Measurements from ENCODE around the gene TMEM169.
"Not testable (repeated sequence)": the region's sequence is repeated elsewhere in the genome, so short reads cannot be mapped to it uniquely, and the experiment has no call there.

The TMEM169 gene

DNA sequence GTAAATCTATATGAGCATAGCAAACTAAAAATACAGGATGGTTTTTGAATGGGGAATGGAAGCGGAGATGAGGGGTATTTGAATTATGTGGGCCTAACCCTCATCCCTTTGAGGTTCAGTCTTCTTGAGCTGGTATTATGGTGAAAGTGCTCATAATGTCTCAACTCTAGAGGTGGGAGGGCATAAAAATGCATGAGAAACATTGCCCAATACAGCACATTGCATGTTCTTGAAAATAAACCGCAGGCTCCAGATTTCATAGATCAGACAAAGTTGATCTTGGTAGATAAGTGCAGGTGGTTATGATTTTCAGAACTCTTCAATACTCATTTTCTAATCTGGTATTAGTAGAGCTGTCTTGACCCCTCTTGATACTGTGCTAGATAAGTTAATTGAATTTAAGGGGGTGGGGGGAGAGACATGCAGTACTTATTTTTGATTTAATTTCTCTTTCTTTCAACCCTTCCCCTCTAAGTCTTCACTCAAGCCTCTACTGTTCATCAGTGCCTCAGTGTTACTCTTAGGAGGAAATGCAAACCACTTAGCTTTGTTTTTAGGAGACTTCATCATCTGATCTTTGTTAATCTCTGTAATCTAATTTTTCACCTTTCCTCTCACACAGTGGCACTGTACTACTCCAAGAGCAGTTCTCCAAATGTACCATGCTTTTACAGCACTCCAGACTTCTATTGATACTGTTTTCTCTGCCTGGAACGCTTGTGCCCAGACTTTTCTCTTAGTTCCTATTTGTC lies 49.6 kb downstream of the TMEM169 start:
- H3K4me3 ChIP-seq (ENCODE audit: control insufficient read depth, low read depth, low read length): no peak overlapping the region
- TF ChIP-seq, protein P1, sequence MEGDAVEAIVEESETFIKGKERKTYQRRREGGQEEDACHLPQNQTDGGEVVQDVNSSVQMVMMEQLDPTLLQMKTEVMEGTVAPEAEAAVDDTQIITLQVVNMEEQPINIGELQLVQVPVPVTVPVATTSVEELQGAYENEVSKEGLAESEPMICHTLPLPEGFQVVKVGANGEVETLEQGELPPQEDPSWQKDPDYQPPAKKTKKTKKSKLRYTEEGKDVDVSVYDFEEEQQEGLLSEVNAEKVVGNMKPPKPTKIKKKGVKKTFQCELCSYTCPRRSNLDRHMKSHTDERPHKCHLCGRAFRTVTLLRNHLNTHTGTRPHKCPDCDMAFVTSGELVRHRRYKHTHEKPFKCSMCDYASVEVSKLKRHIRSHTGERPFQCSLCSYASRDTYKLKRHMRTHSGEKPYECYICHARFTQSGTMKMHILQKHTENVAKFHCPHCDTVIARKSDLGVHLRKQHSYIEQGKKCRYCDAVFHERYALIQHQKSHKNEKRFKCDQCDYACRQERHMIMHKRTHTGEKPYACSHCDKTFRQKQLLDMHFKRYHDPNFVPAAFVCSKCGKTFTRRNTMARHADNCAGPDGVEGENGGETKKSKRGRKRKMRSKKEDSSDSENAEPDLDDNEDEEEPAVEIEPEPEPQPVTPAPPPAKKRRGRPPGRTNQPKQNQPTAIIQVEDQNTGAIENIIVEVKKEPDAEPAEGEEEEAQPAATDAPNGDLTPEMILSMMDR (conservative IDR thresholded peaks at IDR 0.05; ENCODE audit: control insufficient read depth, insufficient read depth, low read depth, low read length): no peak
- DNase-seq (ENCODE audit: low read depth): no peak

DNA sequence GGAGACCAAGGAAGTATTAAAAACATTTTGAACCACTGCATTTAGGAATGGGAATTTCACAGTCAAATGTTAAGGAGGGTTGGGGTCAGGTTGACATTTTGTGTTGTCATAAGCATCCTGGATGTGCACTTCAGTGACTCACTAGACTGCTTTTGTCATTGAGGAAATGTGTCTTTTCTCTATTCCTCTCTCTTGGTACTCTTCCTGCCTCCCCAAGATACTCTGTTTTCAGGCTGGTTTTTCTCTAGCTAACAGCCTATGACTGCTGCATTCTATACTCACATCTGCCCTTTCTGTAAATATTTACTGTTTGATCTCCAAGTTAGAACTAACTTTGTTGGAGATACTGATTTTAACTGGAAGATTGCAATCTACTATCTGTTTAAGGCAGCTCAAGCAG lies 50.9 kb downstream of the TMEM169 start:
- TF ChIP-seq, protein P1 (conservative IDR thresholded peaks at IDR 0.05; ENCODE audit: control insufficient read depth, insufficient read depth, low read depth, low read length): no peak
- no peak overlapping the region for H3K4me3 ChIP-seq (ENCODE audit: control insufficient read depth, low read depth, low read length)
- DNase-seq (ENCODE audit: low read depth): no peak

DNA sequence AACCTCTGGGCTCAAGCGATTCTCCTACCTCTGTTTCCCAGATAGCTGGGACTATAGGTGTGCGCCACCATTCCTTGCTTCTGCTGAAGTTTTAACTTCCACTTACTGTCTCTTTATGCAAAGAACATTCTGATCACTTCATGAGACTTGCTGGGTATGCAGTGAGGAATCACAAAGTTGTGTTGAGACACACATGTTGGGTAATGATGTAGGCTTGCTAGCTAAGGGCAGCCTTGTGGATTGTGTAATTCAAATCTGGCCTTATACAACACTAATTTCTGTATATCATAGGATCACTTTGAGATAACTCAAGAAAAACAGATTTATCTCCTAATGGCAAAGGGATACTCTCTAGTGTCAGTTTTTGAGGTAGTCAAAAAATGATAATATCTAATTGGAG lies 51.7 kb downstream of the TMEM169 start:
- no peak for DNase-seq (ENCODE audit: low read depth)

DNA sequence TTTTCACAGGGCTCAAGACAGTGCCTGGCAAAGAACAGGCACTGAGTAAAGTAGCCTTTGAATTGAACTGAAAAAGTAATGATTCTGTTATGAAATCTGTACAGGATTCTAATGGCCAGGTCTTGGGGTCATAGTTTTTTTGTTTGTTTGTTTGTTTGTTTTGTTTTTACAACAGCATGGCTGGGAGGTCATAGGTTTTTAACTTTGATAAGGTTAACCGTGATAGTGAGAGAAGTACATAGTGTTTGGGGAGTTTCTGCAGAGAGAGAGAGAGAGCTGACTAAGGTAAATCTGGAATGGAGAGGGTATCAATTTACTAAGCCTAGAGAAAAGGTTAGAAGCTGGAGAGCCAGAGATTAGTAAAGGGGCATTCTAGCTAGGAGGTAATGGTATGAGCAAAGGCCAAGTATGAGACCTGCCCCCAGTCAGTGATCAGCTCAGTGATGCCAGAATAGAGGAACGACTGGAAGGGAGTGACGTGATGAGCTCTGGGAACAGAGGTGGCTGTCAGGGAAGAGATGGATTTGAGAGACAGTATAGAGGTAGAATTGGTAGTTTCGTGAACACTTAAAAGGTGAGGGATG lies 53.3 kb downstream of the TMEM169 start:
- H3K4me3 ChIP-seq (ENCODE audit: control insufficient read depth, low read depth, low read length): no peak overlapping the region
- DNase-seq (ENCODE audit: low read depth): no peak
- TF ChIP-seq, protein P1 (conservative IDR thresholded peaks at IDR 0.05; ENCODE audit: control insufficient read depth, insufficient read depth, low read depth, low read length): no peak

More for the DNA sequence above, 51.7 kb downstream of the TMEM169 start:
- H3K4me3 ChIP-seq (ENCODE audit: control insufficient read depth, low read depth, low read length): no peak overlapping the region
- TF ChIP-seq, protein P1 (conservative IDR thresholded peaks at IDR 0.05; ENCODE audit: control insufficient read depth, insufficient read depth, low read depth, low read length): no peak

DNA sequence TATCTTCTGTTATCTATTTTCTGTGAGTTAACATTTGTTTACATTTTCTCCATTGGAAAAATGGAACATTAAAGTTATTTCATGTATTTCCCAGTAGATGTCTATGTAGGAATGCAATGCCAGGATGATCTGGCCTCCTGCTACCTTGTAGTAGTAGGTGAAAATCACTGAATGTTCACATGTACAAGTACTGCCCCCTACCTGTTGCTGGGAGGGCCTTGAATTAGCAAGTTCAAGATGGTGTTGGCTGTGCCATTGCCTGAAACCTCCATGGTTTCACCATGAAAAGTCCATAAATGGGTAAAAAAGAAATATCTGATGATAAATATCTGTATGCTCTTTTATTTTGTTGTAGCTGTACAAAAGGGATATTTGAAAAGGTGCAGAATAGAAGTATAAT lies 58.2 kb downstream of the TMEM169 start:
- DNase-seq (ENCODE audit: low read depth): no peak
- no peak overlapping the region for H3K4me3 ChIP-seq (ENCODE audit: control insufficient read depth, low read depth, low read length)
- TF ChIP-seq, protein P1 (conservative IDR thresholded peaks at IDR 0.05; ENCODE audit: control insufficient read depth, insufficient read depth, low read depth, low read length): peak; percentile 32

DNA sequence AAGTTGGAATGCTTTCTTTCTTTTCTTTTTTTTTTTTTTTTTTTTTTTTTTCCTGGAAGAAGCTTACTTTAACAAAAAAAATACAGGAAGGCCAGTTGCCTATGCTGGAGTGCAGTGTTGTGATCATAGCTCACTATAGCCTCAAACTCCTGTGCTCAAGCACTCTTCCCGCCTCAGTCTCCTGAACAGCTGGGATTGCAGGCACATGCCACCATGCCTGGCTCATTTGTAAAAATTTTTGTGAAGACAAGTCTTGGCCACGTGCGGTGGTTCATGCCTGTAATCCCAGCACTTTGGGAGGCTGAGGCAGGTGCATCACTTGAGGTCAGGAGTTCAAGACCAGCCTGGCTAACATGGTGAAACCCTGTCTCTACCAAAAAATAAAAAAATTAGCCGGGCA lies 59.8 kb downstream of the TMEM169 start:
- DNase-seq (ENCODE audit: low read depth); H3K4me3 ChIP-seq (ENCODE audit: control insufficient read depth, low read depth, low read length): not testable (repeated sequence)

DNA sequence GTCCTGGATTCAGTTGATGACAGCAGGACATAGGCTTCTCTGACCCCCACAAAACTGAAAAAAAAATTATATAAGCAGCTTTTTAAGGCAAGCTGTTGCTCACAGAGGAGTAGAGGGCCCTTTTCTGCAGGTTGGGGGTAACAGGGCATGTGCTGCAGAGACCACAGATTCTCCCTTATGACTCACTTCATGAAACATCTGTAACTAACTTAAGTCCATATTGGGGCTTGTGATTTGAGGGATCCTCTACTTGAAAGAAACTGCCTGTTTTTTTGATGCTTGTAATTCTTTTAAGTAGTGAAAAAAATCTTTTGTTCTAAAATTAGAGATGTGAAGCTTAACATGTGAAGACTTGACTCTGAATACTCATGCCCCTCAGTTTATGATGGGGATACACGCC lies 60.8 kb downstream of the TMEM169 start:
- H3K4me3 ChIP-seq (ENCODE audit: control insufficient read depth, low read depth, low read length): no peak overlapping the region
- TF ChIP-seq, protein P1 (conservative IDR thresholded peaks at IDR 0.05; ENCODE audit: control insufficient read depth, insufficient read depth, low read depth, low read length): no peak
- DNase-seq (ENCODE audit: low read depth): peak; percentile 79

Data from fibroblast of mammary gland (primary cell).